Activated T-cell treated with anti-CD3 and anti-CD28 coated beads, Interleukin-2, amount 50 U/mL, for 72 hours (primary cell): Measurements from ENCODE around the gene KPNB1. TPM values are rescaled to one million over a fixed set of nuclear protein-coding genes. Genes with fewer than 3 reads are reported as not detected.
"Not testable (repeated sequence)": the region's sequence is repeated elsewhere in the genome, so short reads cannot be mapped to it uniquely, and the experiment has no call there.

Experiments used
- ATAC-seq, 2 donors: fragments of 150-1000 bp; cut with Tn5 transposase; replicated peaks in 1 of 2; 2 replicates each; pipeline ENCODE4 v1.10.0; 2021; ENCODE audit warnings: moderate library complexity in 2 of 2, mild to moderate bottlenecking in 1 of 2
- DNase-seq, 2 donors: peaks; one replicate each; pipeline ENCODE4 v3.0.0; 2021 to 2022; ENCODE audit warnings: mixed read lengths in 1 of 2
- H3K27ac Mint-ChIP-seq: one replicate; pipeline ENCODE4 v1.8.0; 2022; ENCODE audit warnings: mild to moderate bottlenecking, moderate library complexity, mixed read lengths
- H3K27me3 Mint-ChIP-seq: one replicate; pipeline ENCODE4 v1.8.0; 2022; ENCODE audit warnings: low read depth, mixed read lengths
- H3K36me3 Mint-ChIP-seq, 2 donors: one replicate each; pipeline ENCODE4 v1.8.0; 2022; ENCODE audit warnings: mixed read lengths in 2 of 2, mild to moderate bottlenecking in 1 of 2; ENCODE audit not compliant: insufficient read depth in 2 of 2
- H3K4me1 Mint-ChIP-seq: one replicate; pipeline ENCODE4 v1.8.0; 2022; ENCODE audit warnings: low read depth, mixed read lengths
- H3K4me3 Mint-ChIP-seq, 2 donors: one replicate each; pipeline ENCODE4 v1.8.0; 2022; ENCODE audit warnings: mild to moderate bottlenecking in 2 of 2, mixed read lengths in 2 of 2, moderate library complexity in 2 of 2
- H3K9me3 Mint-ChIP-seq, 2 donors: one replicate each; pipeline ENCODE4 v1.8.0; 2022; ENCODE audit warnings: mixed read lengths in 2 of 2
- total RNA-seq, 2 donors: library from RNA; stranded (reverse); gene quantifications; one replicate each; pipeline ENCODE4 v1.2.3, GENCODE V29; 2022

Gene KPNB1
- total RNA-seq, 2 donors from 2014 or later = 581 to 729 TPM

DNA sequence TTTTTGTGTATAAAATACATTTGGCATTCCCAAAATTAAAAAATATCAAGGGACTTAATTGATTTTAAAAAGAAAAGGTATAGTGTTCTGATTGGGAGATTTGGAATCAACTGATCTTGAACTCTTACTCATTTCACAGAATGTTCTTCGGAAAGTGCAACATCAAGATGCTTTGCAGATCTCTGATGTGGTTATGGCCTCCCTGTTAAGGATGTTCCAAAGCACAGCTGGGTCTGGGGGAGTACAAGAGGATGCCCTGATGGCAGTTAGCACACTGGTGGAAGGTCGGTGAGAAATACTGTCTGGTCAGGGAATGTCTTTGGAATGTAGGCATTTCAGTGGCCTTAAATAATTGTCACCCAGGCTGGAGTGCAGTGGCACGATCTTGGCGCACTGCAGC is 24.8 kb downstream of the KPNB1 start:
- ATAC-seq (peak in 1 of 2 donors; percentile 54), DNase-seq (no peak)
- Mint-ChIP-seq H3K4me1 (peaks cover 28% of the 10 kb centered on the region), H3K27ac (peak overlapping the region; percentile 61), H3K4me3 (no peak overlapping the region), H3K27me3 (no peaks in the 10 kb centered on the region), H3K36me3 (peaks cover 25 to 76% of the 10 kb centered on the region in 2 donors), H3K9me3 (no peaks in the 10 kb centered on the region)

DNA sequence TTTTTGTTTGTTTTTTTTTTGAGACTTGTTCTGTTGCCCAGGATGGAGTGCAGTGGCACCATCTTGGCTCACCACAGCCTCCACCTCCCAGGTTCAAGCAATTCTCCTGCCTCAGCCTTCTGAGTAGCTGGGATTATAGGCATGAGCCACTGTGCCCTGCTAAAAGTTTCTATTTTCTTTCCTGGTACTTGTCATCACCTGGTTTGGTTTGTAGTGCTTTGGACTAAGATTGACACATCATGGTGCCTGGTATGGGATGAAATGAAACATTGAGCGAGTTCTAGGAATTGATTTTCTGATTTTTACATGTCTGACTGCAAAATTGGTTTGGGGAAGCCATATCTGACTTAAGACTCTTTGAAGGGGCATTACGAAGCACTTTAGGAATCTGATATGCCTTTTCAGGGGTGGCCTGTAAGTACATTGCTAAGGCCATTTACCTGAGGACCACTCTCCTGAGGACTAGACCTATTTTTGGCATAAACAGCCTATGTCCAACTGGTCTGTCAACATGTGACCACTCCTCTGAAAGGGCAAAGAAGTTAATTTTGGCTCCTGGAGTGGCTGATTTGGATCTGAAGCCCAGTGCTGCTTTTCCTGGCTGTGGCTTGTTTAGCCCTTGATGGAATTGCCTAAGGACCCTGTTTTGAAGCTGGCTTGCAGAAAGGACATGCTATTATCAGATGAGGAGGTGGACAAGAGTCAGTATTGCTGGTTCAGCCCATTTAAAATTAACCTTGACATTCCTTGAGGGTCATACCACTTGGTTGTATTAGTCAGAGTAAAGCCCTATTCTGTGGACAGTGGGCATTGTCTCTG is 25.9 kb downstream of the KPNB1 start:
- peaks cover 28% of the 10 kb centered on the region for H3K4me1 Mint-ChIP-seq
- ATAC-seq = peak; percentile 27 to 72
- H3K4me3 Mint-ChIP-seq = no peak overlapping the region

DNA sequence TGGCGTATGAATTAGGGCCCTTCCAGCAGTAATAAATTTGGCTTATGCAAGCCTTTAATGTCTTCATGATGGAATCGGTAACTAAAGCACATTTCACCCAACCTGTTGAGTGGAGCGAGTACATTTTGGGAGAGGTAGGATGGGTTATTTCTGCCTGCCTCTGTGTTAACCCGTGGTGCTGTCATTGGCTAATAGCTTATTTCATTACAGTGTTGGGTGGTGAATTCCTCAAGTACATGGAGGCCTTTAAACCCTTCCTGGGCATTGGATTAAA is 26.4 kb downstream of the KPNB1 start:
- Mint-ChIP-seq H3K27ac (no peak overlapping the region), H3K4me1 (peaks cover 31% of the 10 kb centered on the region), H3K36me3 (peaks cover 24 to 75% of the 10 kb centered on the region in 2 donors), H3K9me3 (no peaks in the 10 kb centered on the region), H3K4me3 (no peak overlapping the region), H3K27me3 (no peaks in the 10 kb centered on the region)
- no peak for DNase-seq
- no peak for ATAC-seq

More for the DNA sequence above, 25.9 kb downstream of the KPNB1 start:
- DNase-seq = no peak
- peaks cover 24 to 75% of the 10 kb centered on the region in 2 donors for H3K36me3 Mint-ChIP-seq
- no peak overlapping the region for H3K27ac Mint-ChIP-seq
- no peaks in the 10 kb centered on the region for H3K27me3 Mint-ChIP-seq
- H3K9me3 Mint-ChIP-seq = no peaks in the 10 kb centered on the region

DNA sequence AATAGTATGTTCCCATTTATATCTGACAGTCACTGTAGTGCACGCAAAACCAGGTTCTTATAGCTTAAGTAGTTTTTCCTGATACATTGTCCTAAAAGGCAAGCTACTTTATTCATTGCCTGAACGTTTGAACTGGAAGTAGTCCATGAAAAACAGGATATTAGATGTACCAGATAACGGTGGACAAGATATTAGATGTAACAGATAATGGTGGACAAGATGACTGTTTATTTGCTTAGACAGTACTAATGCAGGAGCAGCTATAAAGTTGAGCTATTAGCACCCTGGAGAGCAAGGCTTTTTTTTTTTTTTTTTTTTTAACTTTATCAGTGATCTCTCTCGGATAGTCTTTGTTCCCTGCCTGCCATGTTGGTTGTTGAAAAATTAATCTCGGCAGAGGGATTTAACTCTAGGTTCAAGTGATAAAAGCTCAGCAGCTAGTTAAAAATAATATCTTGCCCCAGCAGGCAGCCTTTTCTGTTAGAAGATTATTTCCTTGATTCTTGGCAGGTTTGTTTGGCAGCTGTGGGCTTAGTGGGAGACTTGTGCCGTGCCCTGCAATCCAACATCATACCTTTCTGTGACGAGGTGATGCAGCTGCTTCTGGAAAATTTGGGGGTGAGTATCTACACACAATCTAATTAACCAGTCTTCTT is 26.9 kb downstream of the KPNB1 start:
- no peaks in the 10 kb centered on the region for H3K9me3 Mint-ChIP-seq
- no peak for ATAC-seq
- H3K36me3 Mint-ChIP-seq = peaks cover 23 to 77% of the 10 kb centered on the region in 2 donors
- peaks cover 31% of the 10 kb centered on the region for H3K4me1 Mint-ChIP-seq
- no peak overlapping the region for H3K4me3 Mint-ChIP-seq
- no peak for DNase-seq
- no peaks in the 10 kb centered on the region for H3K27me3 Mint-ChIP-seq
- peak overlapping the region; percentile 44 for H3K27ac Mint-ChIP-seq

DNA sequence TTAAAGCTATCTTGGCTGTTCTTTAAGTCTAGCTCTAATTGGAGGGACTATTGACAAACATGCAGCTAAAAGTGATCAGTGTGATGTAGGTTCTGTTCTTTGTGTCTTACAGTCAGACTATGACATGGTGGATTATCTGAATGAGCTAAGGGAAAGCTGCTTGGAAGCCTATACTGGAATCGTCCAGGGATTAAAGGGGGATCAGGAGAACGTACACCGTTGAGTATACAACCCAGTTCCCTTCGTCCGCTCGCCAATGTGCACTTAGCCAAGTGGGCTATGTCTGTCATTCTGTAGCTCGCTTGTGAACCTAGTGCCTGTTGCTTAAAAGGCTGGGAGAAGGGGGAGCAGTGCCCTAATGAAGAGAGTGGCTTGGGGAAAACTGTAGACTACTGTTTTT is 28.5 kb downstream of the KPNB1 start:
- ATAC-seq = no peak
- Mint-ChIP-seq H3K27ac (peak overlapping the region; percentile 39), H3K4me1 (peaks cover 38% of the 10 kb centered on the region), H3K27me3 (no peaks in the 10 kb centered on the region), H3K4me3 (no peak overlapping the region), H3K36me3 (peaks cover 25 to 80% of the 10 kb centered on the region in 2 donors), H3K9me3 (no peaks in the 10 kb centered on the region)
- DNase-seq = no peak

DNA sequence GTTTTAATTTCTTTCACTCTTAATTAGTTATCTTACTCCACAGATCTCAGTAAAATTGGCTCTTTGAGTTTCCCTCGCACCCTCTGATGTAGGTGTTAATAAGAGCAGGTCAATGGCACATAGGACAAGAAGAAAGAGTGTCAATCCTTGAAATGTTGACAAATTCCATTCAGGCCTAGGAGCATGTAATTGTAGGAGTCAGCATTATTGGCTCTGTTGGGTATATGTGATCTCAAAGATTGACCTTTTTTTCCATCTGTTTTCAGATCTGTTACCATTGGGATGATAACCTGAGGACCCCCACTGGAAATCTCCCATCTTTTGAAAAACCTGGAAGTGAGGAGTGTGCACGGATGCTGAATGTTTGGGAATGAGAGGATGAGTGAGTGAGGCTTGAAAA is 32.4 kb downstream of the KPNB1 start:
- no peak for ATAC-seq
- peaks cover 23% of the 10 kb centered on the region for H3K4me1 Mint-ChIP-seq
- no peak overlapping the region for H3K4me3 Mint-ChIP-seq
- H3K9me3 Mint-ChIP-seq = no peaks in the 10 kb centered on the region
- H3K36me3 Mint-ChIP-seq = peaks cover 20 to 66% of the 10 kb centered on the region in 2 donors
- no peak for DNase-seq
- no peaks in the 10 kb centered on the region for H3K27me3 Mint-ChIP-seq
- peak overlapping the region; percentile 88 for H3K27ac Mint-ChIP-seq

DNA sequence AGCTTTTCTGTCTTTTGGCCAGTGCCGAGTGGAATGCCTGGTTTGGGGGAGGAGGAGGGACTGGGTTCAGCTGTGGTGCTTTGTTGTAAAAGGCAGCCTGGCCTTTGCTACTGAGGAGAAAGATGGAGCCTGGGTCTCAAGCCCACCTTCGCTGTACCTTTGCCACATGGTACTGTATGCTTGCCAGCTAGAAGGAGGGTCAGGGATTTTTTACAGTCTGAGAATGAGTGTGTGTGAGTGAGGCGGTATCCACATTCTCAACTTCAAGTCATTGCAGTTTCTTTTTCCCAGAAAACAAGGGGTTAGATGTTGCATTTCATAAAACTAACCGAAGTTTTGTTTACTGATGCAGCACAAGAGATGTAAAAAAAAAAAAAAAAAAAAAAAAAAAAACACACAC is 33.0 kb downstream of the KPNB1 start:
- peak in 1 of 2 donors; percentile 77 for ATAC-seq
- H3K9me3 Mint-ChIP-seq, H3K27me3 Mint-ChIP-seq, DNase-seq, H3K4me3 Mint-ChIP-seq: not testable (repeated sequence)
- Mint-ChIP-seq H3K4me1 (peaks cover 28% of the 10 kb centered on the region), H3K36me3 (peaks cover 20 to 60% of the 10 kb centered on the region in 2 donors), H3K27ac (peak overlapping the region; percentile 88)

DNA sequence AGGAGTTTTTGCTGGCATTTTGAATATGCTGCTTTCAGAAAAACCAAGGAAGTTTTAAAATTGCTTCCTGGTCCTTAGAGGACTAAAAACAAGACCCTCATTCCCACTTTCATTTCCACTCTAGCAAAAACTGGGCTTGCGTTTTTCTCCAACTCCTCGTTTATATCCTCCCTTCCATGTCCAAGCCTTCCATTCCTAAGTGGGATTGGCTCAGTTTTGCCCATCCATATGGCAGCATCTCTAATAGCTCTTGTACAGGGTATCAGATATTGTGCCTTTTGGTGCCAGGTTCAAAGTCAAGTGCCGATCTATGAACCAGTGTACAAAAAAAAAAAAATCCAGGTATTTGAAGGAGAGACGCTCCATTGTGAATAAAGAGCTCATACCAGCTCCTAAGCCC is 34.3 kb downstream of the KPNB1 start:
- no peaks in the 10 kb centered on the region for H3K9me3 Mint-ChIP-seq
- no peaks in the 10 kb centered on the region for H3K27me3 Mint-ChIP-seq
- peaks cover 16 to 54% of the 10 kb centered on the region in 2 donors for H3K36me3 Mint-ChIP-seq
- ATAC-seq (no peak), DNase-seq (no peak)
- H3K27ac Mint-ChIP-seq = peak overlapping the region; percentile 88
- peaks cover 29% of the 10 kb centered on the region for H3K4me1 Mint-ChIP-seq
- no peak overlapping the region for H3K4me3 Mint-ChIP-seq

DNA sequence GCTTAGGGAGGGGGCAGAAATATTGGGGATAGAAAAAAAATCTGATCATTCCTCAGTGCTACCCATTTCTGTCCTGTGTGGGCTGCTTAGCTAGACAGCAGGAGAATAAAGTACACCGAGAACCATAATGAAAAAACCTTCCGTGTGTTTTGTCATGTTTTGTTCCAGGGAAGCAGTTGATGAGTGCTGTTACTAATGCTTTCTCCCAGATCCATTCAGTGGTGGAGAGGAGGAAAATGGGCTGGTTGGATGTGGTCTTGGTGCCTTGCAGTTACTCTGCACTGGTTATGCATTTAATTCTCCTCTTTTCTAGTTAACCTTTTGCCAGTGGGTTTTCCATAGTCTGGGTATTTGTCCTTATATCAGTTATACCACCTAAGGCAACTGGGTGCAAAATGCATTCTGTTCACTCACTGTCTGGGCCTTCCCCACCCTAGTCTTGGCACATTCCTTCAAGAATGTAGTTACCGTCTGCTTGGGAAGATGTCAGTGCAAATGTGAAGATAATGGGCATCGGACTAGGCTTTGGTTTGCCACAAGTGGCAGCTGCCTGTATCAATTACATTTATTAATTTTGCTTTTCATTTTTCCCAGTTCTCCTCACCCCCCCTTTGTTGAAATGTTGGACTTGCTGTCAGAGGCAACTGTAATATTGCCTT is 34.9 kb downstream of the KPNB1 start:
- peaks cover 16 to 52% of the 10 kb centered on the region in 2 donors for H3K36me3 Mint-ChIP-seq
- no peak for ATAC-seq
- H3K27ac Mint-ChIP-seq = peak overlapping the region; percentile 88

DNA sequence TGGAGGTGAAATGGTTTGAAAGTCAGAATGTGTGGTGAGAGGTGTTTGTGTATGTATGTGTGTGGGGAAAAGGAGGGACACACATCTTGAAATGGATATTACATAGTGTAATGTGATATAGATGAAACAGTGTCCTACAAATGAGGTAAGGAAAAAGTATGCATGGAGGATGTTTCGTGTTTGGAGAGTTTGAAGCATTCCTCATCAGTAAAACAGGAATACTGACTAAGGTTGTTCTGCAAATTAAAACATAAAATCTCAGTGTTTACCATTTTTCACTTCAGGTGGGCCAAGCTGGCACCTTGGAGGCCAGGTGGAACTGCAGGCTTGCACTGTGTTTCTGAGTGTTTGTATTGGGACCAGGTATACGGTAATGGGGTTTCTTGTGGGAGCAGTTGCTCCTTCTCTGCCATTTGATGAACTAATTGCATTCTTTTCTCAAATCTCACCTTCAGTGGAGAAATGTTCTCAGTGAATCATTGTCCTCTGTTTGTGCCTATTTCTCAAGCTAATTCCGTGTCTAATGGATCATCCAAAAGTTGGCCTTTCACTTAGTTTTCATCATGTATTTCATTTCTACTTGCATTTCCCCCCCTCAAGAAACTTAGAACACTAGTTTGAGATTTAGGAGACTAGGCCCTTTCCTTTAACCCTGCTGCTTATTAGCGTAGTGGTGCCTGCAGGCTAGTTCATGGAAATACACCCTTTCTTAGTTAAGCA is 36.0 kb downstream of the KPNB1 start:
- H3K4me1 Mint-ChIP-seq = peaks cover 27% of the 10 kb centered on the region
- no peak overlapping the region for H3K4me3 Mint-ChIP-seq
- no peaks in the 10 kb centered on the region for H3K9me3 Mint-ChIP-seq
- DNase-seq (no peak), ATAC-seq (no peak)
- no peaks in the 10 kb centered on the region for H3K27me3 Mint-ChIP-seq
- H3K27ac Mint-ChIP-seq = peak overlapping the region; percentile 69
- H3K36me3 Mint-ChIP-seq = peaks cover 12 to 42% of the 10 kb centered on the region in 2 donors

More for the DNA sequence above, 34.9 kb downstream of the KPNB1 start:
- Mint-ChIP-seq H3K4me3 (no peak overlapping the region), H3K4me1 (peaks cover 29% of the 10 kb centered on the region), H3K27me3 (no peaks in the 10 kb centered on the region), H3K9me3 (no peaks in the 10 kb centered on the region)
- DNase-seq = no peak

DNA sequence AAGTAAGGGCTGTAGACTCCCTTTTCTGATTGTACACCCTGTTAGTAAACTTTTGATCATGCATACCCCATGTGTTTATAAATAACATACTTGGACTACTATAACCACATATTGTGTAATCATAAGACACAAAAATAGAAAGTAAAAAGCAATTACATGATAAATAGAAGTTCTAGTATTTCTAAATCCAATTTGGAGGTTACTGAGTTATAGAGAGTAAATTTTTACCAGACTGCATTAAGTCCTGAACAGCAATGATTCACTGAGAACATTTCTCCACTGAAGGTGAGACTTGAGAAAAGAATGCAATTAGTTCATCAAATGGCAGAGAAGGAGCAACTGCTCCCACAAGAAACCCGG is 36.5 kb downstream of the KPNB1 start:
- Mint-ChIP-seq H3K4me1 (peaks cover 25% of the 10 kb centered on the region), H3K27ac (peak overlapping the region; percentile 27), H3K27me3 (no peaks in the 10 kb centered on the region), H3K36me3 (peaks cover 10 to 39% of the 10 kb centered on the region in 2 donors), H3K9me3 (no peaks in the 10 kb centered on the region), H3K4me3 (no peak overlapping the region)
- ATAC-seq = no peak
- DNase-seq = no peak

DNA sequence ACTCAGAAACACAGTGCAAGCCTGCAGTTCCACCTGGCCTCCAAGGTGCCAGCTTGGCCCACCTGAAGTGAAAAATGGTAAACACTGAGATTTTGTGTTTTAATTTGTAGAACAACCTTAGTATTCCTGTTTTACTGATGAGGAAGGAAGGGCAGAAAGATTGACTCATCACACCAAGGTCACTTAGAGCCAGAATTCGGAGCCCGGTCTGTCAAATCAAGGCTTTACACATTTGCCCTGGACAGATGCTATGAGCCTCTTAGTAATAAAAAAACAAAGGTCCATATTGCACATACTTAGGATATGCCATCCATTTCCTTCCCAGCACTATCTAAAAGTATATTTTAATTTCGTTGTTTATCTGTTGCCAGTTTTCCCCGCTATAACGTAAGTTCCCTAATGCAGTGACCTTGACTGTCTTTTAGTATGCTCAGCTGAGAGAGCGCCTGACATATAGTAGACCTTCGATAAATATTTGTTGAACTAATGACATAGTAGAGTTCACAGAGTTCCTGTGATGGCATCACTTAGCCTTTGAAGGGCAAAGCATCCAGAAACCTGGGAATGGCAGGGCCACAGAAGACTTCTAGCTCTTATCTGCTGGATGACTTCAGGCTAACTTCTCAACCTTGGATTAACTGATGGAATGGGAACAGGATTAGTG is 37.1 kb downstream of the KPNB1 start:
- H3K36me3 Mint-ChIP-seq = peaks cover 10 to 35% of the 10 kb centered on the region in 2 donors
- no peaks in the 10 kb centered on the region for H3K9me3 Mint-ChIP-seq
- no peak for ATAC-seq
- no peaks in the 10 kb centered on the region for H3K27me3 Mint-ChIP-seq
- no peak overlapping the region for H3K4me3 Mint-ChIP-seq
- H3K27ac Mint-ChIP-seq = no peak overlapping the region
- no peak for DNase-seq
- H3K4me1 Mint-ChIP-seq = peaks cover 28% of the 10 kb centered on the region
